Activated CD4-positive, alpha-beta T cell treated with anti-CD3 and anti-CD28 coated beads, Interleukin-2, amount 50 U/mL, for 16 hours (primary cell): ENCODE measurements around the gene CPED1.
"Not testable (repeated sequence)": the region's sequence is repeated elsewhere in the genome, so short reads cannot be mapped to it uniquely, and the experiment has no call there.

Experiments
- DNase-seq: peaks from one replicate; pipeline ENCODE4 v3.0.0-alpha.2; 2020

Gene CPED1

GRCh38 chr7:121271098-121271497 lies 282.6 kb downstream of the CPED1 start:
- no peak for DNase-seq

- peak; percentile 14 for DNase-seq
These were observed 283.4 kb downstream of the CPED1 start for GRCh38 chr7:121271916-121272315.

- DNase-seq: no peak
These were observed 284.2 kb downstream of the CPED1 start for GRCh38 chr7:121272676-121273075.

GRCh38 chr7:121273467-121274167 lies 285.1 kb downstream of the CPED1 start:
- DNase-seq: no peak

- DNase-seq: no peak
These were observed 286.0 kb downstream of the CPED1 start for GRCh38 chr7:121274467-121274866.

- DNase-seq: no peak
These were observed 286.7 kb downstream of the CPED1 start for GRCh38 chr7:121275204-121275603.

- DNase-seq: no peak
These were observed 287.8 kb downstream of the CPED1 start for GRCh38 chr7:121276313-121276712.

GRCh38 chr7:121278120-121279021 lies 289.9 kb downstream of the CPED1 start:
- DNase-seq: peak; percentile 88

- peak; percentile 21 for DNase-seq
These were observed 290.6 kb downstream of the CPED1 start for GRCh38 chr7:121279060-121279620.

- no peak for DNase-seq
These were observed 291.3 kb downstream of the CPED1 start for GRCh38 chr7:121279822-121280221.

- no peak for DNase-seq
These were observed 292.1 kb downstream of the CPED1 start for GRCh38 chr7:121280656-121281055.

- DNase-seq: no peak
These were observed 293.6 kb downstream of the CPED1 start for GRCh38 chr7:121282129-121282528.

- DNase-seq: no peak
These were observed 296.7 kb downstream of the CPED1 start for GRCh38 chr7:121285066-121285667.

- no peak for DNase-seq
These were observed 297.7 kb downstream of the CPED1 start for GRCh38 chr7:121286186-121286585.

GRCh38 chr7:121286742-121287734 lies 298.5 kb downstream of the CPED1 start:
- DNase-seq: no peak

GRCh38 chr7:121288894-121289293 lies 300.4 kb downstream of the CPED1 start:
- DNase-seq: no peak

GRCh38 chr7:121289930-121290329 lies 301.4 kb downstream of the CPED1 start:
- not testable (repeated sequence) for DNase-seq

GRCh38 chr7:121294448-121294992 lies 306.0 kb downstream of the CPED1 start:
- no peak for DNase-seq

- DNase-seq: no peak
These were observed 309.3 kb downstream of the CPED1 start for GRCh38 chr7:121297843-121298242.

GRCh38 chr7:121298831-121299239 lies 310.3 kb downstream of the CPED1 start:
- no peak for DNase-seq

- DNase-seq: no peak
These were observed 312.3 kb downstream of the CPED1 start for GRCh38 chr7:121300685-121301420.
